Measurements from ENCODE around the gene PERM1.

DNA sequence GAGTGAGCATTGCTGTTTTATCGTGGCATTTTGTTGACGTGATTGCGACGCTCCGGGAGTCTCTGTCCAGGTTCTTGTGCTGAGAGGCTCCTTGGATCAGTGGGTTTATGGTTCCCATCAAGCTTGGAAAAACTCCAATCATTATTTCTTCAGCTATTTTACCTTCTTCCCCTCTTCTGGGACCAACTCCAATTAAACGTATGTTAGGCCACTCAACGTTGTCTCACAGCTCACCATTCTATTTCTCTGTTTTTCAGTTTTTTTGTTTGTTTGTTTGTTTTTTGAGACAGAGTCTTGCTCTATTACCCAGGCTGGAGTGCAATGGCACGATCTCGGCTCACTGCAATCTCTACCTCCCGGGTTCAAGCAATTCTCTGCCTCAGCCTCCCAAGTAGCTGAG, 10.0 kb upstream of the PERM1 start:
- TF ChIP-seq, protein P1, sequence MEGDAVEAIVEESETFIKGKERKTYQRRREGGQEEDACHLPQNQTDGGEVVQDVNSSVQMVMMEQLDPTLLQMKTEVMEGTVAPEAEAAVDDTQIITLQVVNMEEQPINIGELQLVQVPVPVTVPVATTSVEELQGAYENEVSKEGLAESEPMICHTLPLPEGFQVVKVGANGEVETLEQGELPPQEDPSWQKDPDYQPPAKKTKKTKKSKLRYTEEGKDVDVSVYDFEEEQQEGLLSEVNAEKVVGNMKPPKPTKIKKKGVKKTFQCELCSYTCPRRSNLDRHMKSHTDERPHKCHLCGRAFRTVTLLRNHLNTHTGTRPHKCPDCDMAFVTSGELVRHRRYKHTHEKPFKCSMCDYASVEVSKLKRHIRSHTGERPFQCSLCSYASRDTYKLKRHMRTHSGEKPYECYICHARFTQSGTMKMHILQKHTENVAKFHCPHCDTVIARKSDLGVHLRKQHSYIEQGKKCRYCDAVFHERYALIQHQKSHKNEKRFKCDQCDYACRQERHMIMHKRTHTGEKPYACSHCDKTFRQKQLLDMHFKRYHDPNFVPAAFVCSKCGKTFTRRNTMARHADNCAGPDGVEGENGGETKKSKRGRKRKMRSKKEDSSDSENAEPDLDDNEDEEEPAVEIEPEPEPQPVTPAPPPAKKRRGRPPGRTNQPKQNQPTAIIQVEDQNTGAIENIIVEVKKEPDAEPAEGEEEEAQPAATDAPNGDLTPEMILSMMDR (IDR thresholded peaks at IDR 0.05): no peak
- TF ChIP-seq TCF7L2 (IDR thresholded peaks at IDR 0.05; ENCODE audit: low read depth, low read length): no peak
- TF ChIP-seq POLR2AphosphoS5 (IDR thresholded peaks at IDR 0.05; ENCODE audit: low read depth, low read length): no peak
- TF ChIP-seq SIN3A (IDR thresholded peaks at IDR 0.05; ENCODE audit: borderline replicate concordance, insufficient read depth, low read depth, low read length): no peak
- TF ChIP-seq, protein P2, sequence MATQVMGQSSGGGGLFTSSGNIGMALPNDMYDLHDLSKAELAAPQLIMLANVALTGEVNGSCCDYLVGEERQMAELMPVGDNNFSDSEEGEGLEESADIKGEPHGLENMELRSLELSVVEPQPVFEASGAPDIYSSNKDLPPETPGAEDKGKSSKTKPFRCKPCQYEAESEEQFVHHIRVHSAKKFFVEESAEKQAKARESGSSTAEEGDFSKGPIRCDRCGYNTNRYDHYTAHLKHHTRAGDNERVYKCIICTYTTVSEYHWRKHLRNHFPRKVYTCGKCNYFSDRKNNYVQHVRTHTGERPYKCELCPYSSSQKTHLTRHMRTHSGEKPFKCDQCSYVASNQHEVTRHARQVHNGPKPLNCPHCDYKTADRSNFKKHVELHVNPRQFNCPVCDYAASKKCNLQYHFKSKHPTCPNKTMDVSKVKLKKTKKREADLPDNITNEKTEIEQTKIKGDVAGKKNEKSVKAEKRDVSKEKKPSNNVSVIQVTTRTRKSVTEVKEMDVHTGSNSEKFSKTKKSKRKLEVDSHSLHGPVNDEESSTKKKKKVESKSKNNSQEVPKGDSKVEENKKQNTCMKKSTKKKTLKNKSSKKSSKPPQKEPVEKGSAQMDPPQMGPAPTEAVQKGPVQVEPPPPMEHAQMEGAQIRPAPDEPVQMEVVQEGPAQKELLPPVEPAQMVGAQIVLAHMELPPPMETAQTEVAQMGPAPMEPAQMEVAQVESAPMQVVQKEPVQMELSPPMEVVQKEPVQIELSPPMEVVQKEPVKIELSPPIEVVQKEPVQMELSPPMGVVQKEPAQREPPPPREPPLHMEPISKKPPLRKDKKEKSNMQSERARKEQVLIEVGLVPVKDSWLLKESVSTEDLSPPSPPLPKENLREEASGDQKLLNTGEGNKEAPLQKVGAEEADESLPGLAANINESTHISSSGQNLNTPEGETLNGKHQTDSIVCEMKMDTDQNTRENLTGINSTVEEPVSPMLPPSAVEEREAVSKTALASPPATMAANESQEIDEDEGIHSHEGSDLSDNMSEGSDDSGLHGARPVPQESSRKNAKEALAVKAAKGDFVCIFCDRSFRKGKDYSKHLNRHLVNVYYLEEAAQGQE (IDR thresholded peaks at IDR 0.05; ENCODE audit: insufficient read depth in 1 of 2, low read depth in 2 of 2, low read length in 1 of 2): no peak

Data from Panc1 (cell line).